WERI-Rb-1 (cell line): ENCODE results near the gene ATP2C2.

Source experiments
- DNase-seq: peaks from one replicate; pipeline ENCODE4 v3.0.0-alpha.2; 2020
- H3K27ac ChIP-seq: fragments of 250-450 bp; sonication (Bioruptor Pico); 2 replicates; pipeline ENCODE4 v1.5.1; 2020; ENCODE audit warnings: mild to moderate bottlenecking, moderate library complexity
- H3K27me3 ChIP-seq: fragments of 250-450 bp; sonication (Bioruptor Pico); 2 replicates; pipeline ENCODE4 v1.5.1; 2021; ENCODE audit warnings: mild to moderate bottlenecking, low read depth, moderate library complexity; ENCODE audit not compliant: insufficient read depth, severe bottlenecking
- H3K36me3 ChIP-seq: fragments of 250-450 bp; sonication (Bioruptor Pico); 2 replicates; pipeline ENCODE4 v1.5.1; 2020; ENCODE audit warnings: mild to moderate bottlenecking, moderate library complexity
- H3K4me3 ChIP-seq: 2 replicates; pipeline ENCODE4 v1.5.1; 2011; ENCODE audit warnings: low read depth, mild to moderate bottlenecking, control low read depth, low read length
- H3K9me3 ChIP-seq: fragments of 250-450 bp; sonication (Bioruptor Pico); 2 replicates; pipeline ENCODE4 v1.5.1; 2021; ENCODE audit warnings: mild to moderate bottlenecking, moderate library complexity; ENCODE audit not compliant: severe bottlenecking
- CTCF ChIP-seq: IDR thresholded peaks from 2 replicates; pipeline ENCODE4 v1.5.1; 2011; ENCODE audit warnings: low read depth, mild to moderate bottlenecking, control low read depth, inconsistent platforms, low read length

The ATP2C2 gene

GRCh38 chr16:84467256-84467655 lies 98.9 kb downstream of the ATP2C2 start:
- Histone ChIP-seq H3K36me3 (no peaks in the 10 kb centered on the region), H3K9me3 (no peaks in the 10 kb centered on the region), H3K27ac (no peak overlapping the region), H3K4me3 (no peak overlapping the region), H3K27me3 (no peaks in the 10 kb centered on the region)
- TF ChIP-seq CTCF: no peak
- DNase-seq: no peak

- Histone ChIP-seq H3K36me3 (no peaks in the 10 kb centered on the region), H3K9me3 (no peaks in the 10 kb centered on the region), H3K27ac (no peak overlapping the region), H3K4me3 (no peak overlapping the region), H3K27me3 (no peaks in the 10 kb centered on the region)
- no peak for TF ChIP-seq CTCF
- DNase-seq: no peak
Observed at GRCh38 chr16:84467709-84468108, 99.4 kb downstream of the ATP2C2 start.

- Histone ChIP-seq H3K4me3 (no peak overlapping the region), H3K27me3 (no peaks in the 10 kb centered on the region), H3K9me3 (no peaks in the 10 kb centered on the region), H3K27ac (no peak overlapping the region), H3K36me3 (no peaks in the 10 kb centered on the region)
- no peak for TF ChIP-seq CTCF
- DNase-seq: no peak
Observed at GRCh38 chr16:84471316-84471715, 103.0 kb downstream of the ATP2C2 start.

- no peak overlapping the region for H3K4me3 ChIP-seq
- H3K36me3 ChIP-seq: no peaks in the 10 kb centered on the region
- DNase-seq: no peak
- no peak for TF ChIP-seq CTCF
- no peaks in the 10 kb centered on the region for H3K9me3 ChIP-seq
- H3K27me3 ChIP-seq: no peaks in the 10 kb centered on the region
- H3K27ac ChIP-seq: no peak overlapping the region
Observed at GRCh38 chr16:84471966-84472365, 103.6 kb downstream of the ATP2C2 start.

GRCh38 chr16:84475643-84476240 lies 107.4 kb downstream of the ATP2C2 start:
- Histone ChIP-seq H3K36me3 (no peaks in the 10 kb centered on the region), H3K4me3 (no peak overlapping the region), H3K27ac (no peak overlapping the region), H3K9me3 (no peaks in the 10 kb centered on the region), H3K27me3 (no peaks in the 10 kb centered on the region)
- DNase-seq: no peak
- no peak for TF ChIP-seq CTCF

- Histone ChIP-seq H3K27me3 (no peaks in the 10 kb centered on the region), H3K27ac (no peak overlapping the region), H3K36me3 (no peaks in the 10 kb centered on the region), H3K9me3 (no peaks in the 10 kb centered on the region), H3K4me3 (no peak overlapping the region)
- TF ChIP-seq CTCF: no peak
- no peak for DNase-seq
Observed at GRCh38 chr16:84476401-84476800, 108.1 kb downstream of the ATP2C2 start.
